ENCODE measurements around the gene KISS1R. TPM values are rescaled to one million over a fixed set of nuclear protein-coding genes. Genes with fewer than 3 reads are reported as not detected.
"Not testable (repeated sequence)": the region's sequence is repeated elsewhere in the genome, so short reads cannot be mapped to it uniquely, and the experiment has no call there.

The KISS1R gene
- total RNA-seq, 2 experiments from 2014 or later = 2.9 to 3.1 TPM

DNA sequence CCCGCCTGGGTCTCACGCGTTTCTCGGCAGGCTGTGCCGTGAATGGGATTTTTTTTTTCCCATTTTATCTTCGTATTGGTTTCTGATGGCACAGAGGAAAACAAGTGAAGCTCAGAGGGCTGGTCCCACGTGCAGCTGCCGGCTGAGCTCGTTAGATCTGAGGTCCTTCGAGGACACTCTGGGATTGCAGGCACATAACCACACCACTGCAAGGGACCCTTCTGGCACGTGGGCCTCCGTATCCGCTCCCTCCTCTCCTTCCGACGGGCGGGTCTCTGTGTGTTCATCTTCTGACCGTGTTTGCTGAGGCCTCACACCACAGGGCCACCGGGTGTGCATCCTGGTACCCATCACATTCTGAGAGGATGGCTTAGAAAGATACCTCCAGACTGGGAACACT lies 41.0 kb upstream of the KISS1R start:
- peaks cover 7% of the 10 kb centered on the region for H3K4me1 Mint-ChIP-seq
- H3K4me3 Mint-ChIP-seq = no peak overlapping the region
- no peak overlapping the region for H3K27ac Mint-ChIP-seq
- H3K9me3 Mint-ChIP-seq = no peaks in the 10 kb centered on the region
- peaks cover 4% of the 10 kb centered on the region for H3K36me3 Mint-ChIP-seq
- ATAC-seq (ENCODE audit: low read depth) (no peak), DNase-seq (no peak)
- POLR2A ChIA-PET = no interaction called here
- H3K27me3 Mint-ChIP-seq = no peaks in the 10 kb centered on the region

DNA sequence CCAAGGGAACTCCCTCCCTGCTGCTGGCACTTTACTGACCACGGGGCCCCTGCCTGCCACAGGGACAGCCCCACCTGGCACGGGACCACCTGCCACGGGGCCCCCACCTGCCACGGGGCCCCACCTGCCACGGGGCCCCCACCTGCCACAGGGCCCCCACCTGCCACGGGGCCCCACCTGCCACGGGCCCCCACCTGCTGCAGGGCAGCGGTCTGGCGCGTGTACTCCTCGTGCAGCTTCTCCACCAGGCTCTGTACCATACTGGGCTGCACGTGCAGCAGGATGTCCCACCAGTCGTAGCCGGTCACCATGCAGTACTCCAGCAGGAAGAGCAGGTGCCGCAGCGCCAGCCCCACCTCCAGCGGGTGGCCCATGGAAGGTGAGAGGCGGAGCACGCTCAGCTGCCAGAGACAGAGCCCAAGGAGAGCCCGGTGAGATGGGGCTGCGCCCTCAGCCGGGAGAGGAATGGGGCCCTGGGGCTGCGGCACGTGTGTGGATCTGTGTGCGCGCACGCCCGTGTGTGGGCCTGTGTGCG lies 40.3 kb upstream of the KISS1R start:
- Mint-ChIP-seq H3K4me1 (peaks cover 5% of the 10 kb centered on the region), H3K9me3 (no peaks in the 10 kb centered on the region), H3K36me3 (peaks cover 3% of the 10 kb centered on the region)

DNA sequence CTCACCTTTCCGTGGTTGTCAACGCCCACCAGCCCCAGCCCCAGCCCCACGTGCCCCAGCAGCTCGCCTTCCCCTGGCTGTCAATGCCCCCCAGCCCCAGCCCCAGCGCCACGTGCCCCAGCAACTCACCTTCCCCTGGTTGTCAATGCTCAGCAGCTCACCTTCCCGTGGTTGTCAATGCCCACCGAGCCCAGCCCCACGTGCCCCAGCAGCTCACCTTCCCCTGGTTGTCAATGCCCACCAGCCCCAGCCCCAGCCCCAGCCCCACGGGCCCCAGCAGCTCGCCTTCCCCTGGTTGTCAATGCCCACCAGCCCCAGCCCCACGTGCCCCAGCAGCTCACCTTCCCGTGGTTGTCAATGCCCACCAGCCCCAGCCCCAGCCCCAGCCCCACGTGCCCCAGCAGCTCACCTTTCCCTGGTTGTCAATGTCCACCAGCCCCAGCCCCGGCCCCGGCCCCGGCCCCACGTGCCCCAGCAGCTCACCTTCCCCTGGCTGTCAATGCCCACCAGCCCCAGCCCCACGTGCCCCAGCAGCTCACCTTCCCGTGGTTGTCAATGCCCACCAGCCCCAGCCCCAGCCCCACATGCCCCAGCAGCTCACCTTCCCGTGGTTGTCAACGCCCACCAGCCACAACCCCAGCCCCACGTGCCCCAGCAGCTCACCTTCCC lies 39.0 kb upstream of the KISS1R start:
- not testable (repeated sequence) for H3K4me3 Mint-ChIP-seq; DNase-seq; H3K27ac Mint-ChIP-seq; H3K36me3 Mint-ChIP-seq; H3K4me1 Mint-ChIP-seq; H3K9me3 Mint-ChIP-seq; ATAC-seq (ENCODE audit: low read depth); H3K27me3 Mint-ChIP-seq
- POLR2A ChIA-PET = interaction anchor here (1.1 to 1.5 kb wide), 2 partner anchors 29 to 31 kb away, joined by 3 to 4 read pairs; no protein-coding TSS in a partner anchor

More for the DNA sequence above, 40.3 kb upstream of the KISS1R start:
- no peaks in the 10 kb centered on the region for H3K27me3 Mint-ChIP-seq
- ATAC-seq (ENCODE audit: low read depth) (no peak), DNase-seq (no peak)
- H3K4me3 Mint-ChIP-seq = no peak overlapping the region
- POLR2A ChIA-PET = no interaction called here
- H3K27ac Mint-ChIP-seq = no peak overlapping the region

DNA sequence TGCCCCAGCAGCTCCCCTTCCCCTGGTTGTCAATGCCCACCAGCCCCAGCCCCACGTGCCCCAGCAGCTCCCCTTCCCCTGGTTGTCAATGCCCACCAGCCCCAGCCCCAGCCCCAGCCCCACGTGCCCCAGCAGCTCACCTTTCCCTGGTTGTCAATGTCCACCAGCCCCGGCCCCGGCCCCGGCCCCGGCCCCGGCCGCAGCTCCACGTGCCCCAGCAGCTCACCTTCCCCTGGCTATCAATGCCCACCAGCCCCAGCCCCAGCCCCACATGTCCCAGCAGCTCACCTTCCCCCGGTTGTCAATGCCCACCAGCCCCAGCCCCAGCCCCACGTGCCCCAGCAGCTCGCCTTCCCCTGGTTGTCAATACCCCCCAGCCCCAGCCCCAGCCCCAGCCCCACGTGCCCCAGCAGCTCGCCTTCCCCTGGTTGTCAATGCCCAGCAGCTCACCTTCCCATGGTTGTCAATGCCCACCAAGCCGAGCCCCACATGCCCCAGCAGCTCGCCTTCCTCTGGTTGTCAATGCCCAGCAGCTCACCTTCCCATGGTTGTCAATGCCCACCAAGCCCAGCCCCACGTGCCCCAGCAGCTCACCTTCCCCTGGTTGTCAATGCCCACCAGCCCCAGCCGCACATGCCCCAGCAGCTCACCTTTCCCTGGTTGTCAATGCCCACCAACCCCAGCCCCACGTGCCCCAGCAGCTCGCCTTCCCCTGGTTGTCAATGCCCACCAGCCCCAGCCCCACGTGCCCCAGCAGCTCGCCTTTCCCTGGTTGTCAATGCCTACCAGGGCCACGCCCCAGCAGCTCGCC lies 38.2 kb upstream of the KISS1R start:
- POLR2A ChIA-PET = interaction anchor here (0.6 to 1.5 kb wide), 3 partner anchors 28 to 195 kb away, joined by 3 to 4 read pairs (median 3); no protein-coding TSS in a partner anchor
- not testable (repeated sequence) for H3K4me1 Mint-ChIP-seq; DNase-seq; ATAC-seq (ENCODE audit: low read depth); H3K9me3 Mint-ChIP-seq; H3K4me3 Mint-ChIP-seq; H3K27me3 Mint-ChIP-seq; H3K36me3 Mint-ChIP-seq
- H3K27ac Mint-ChIP-seq = peak overlapping the region; percentile 52

DNA sequence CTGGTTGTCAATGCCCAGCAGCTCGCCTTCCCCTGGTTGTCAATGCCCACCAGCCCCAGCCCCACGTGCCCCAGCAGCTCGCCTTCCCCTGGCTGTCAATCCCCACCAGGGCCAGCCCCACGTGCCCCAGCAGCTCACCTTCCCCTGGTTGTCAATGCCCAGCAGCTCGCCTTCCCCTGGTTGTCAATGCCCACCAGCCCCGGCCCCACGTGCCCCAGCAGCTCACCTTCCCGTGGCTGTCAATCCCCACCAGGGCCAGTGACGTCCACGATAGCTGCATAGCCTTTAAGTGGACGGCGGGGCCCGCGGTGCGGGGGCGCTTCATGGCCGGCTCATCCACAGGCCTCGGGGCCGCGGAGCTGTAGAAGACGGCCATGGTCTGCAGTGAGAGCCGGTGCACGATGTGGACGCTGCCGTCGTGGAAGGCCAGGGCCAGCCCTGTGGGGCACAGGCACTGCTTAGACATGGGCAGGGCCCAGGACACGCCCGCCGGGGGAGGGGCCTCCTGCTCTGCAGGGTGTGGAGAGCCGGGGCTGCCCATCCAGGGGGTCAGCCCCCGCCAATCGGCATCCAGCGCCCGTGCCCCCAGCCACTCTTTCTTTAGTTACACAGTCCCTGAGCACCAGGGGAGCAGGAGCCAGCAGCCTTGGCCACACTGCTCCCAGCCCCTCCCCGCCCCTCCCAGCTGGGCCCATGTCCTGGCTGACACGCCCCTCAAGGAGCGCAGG lies 37.3 kb upstream of the KISS1R start:
- H3K9me3 Mint-ChIP-seq = no peaks in the 10 kb centered on the region
- no peaks in the 10 kb centered on the region for H3K4me1 Mint-ChIP-seq
- no peaks in the 10 kb centered on the region for H3K27me3 Mint-ChIP-seq
- DNase-seq = no peak
- peaks cover 5% of the 10 kb centered on the region for H3K36me3 Mint-ChIP-seq
- no peak overlapping the region for H3K27ac Mint-ChIP-seq
- POLR2A ChIA-PET = no interaction called here
- ATAC-seq (ENCODE audit: low read depth) = no peak
- H3K4me3 Mint-ChIP-seq = no peak overlapping the region

DNA sequence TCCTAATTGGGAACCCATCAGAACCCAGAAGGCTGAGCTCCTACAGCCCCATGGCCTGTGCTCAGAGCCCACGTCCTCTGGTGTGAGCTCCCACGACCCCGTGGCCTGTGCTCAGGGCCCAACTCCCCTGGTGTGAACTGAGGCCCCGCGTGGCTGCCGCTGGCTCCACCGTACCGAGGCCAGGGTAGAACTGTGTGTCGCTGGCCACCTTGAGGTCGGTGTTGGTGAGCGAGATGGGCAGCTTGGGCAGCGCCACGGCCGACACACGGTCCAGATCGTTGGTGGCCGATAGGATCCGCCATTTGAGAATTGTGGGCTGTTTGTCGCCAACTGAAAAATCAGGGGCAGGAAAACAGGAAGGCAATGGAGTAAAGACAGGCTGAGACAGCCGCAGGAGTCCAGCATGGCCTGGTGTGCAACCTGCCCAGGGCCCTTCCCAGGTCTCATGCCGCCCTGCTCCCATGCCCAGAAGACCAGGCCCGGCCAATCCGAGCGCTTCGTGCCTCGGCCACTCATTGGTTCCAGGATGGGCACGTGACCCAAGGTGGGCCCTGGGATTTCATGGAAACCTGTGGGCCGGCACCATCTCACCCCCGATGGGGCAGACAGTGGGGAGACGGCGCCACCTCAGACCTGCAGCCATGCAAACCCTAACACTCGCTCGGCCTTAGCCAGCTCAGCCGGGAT lies 35.6 kb upstream of the KISS1R start:
- no peak for DNase-seq
- H3K4me1 Mint-ChIP-seq = no peaks in the 10 kb centered on the region
- no peaks in the 10 kb centered on the region for H3K27me3 Mint-ChIP-seq
- H3K4me3 Mint-ChIP-seq = no peak overlapping the region
- peaks cover 7% of the 10 kb centered on the region for H3K36me3 Mint-ChIP-seq
- no peak for ATAC-seq (ENCODE audit: low read depth)
- POLR2A ChIA-PET = interaction anchor here (2.1 kb wide), 1 partner anchor 8 kb away, joined by 4 read pairs; no protein-coding TSS in a partner anchor
- no peak overlapping the region for H3K27ac Mint-ChIP-seq
- no peaks in the 10 kb centered on the region for H3K9me3 Mint-ChIP-seq

DNA sequence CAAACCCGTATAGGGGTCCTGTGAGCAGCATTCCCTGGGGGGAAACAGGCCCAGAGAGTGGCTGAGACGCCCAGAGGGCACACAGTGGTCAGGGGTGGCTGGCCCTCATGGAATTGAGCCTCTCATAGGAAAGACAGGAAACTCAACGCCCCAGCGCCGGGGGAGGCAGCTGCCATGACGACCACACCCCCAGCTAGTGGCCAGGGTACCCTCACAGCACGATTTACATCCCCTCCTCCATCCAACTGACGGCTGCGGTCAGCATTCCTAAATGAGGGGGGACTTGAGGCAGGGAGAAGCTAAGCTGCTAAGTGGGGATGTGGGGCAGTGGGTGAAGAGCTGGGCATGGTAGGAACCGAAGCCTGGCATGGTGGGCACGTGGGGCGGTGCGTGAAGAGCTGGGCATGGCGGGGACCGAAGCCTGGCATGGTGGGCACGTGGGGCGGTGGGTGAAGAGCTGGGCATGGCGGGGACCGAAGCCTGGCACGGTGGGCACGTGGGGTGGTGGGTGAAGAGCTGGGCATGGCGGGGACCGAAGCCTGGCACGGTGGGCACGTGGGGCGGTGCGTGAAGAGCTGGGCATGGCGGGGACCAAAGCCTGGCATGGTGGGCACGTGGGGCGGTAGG lies 34.1 kb upstream of the KISS1R start:
- no peak overlapping the region for H3K27ac Mint-ChIP-seq
- no peak overlapping the region for H3K4me3 Mint-ChIP-seq
- POLR2A ChIA-PET = interaction anchor here (1.2 to 2.1 kb wide), 2 partner anchors 10 kb away, joined by 3 to 4 read pairs; partner anchors contain the start of genes MED16 and RNU6-9
- H3K4me1 Mint-ChIP-seq = no peaks in the 10 kb centered on the region
- H3K27me3 Mint-ChIP-seq = no peaks in the 10 kb centered on the region
- peaks cover 9% of the 10 kb centered on the region for H3K36me3 Mint-ChIP-seq
- DNase-seq (no peak), ATAC-seq (ENCODE audit: low read depth) (no peak)
- no peaks in the 10 kb centered on the region for H3K9me3 Mint-ChIP-seq

DNA sequence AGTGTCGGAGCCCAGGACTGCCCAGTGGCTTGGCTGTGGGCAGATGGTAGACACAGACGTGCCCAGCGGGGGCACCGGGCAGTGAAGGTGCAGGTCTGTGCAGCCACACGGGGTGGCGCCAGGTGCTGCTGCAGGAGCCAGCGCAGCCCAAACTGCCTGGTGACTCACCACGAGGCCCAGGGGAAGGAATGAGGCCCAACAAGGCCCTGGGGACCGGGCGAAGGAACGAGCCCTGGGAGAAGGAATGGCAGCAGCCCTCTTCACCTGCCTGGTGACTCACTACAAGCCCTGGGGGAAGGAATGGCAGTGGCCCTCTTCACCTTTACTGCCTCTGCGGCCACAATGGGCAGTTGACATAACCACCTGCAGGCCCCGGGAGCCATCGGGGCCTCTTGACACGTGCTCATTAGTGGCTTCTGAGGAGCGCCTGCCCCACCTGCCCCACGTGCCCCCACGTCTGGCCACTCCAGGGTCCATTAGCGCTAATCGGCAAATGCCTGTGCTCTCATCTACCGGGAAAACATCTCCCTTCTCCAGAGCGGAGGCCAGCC lies 33.4 kb upstream of the KISS1R start:
- Mint-ChIP-seq H3K9me3 (no peaks in the 10 kb centered on the region), H3K36me3 (peaks cover 9% of the 10 kb centered on the region), H3K4me3 (no peak overlapping the region), H3K27me3 (no peaks in the 10 kb centered on the region), H3K27ac (no peak overlapping the region), H3K4me1 (no peaks in the 10 kb centered on the region)
- ATAC-seq (ENCODE audit: low read depth) (no peak), DNase-seq (no peak)
- POLR2A ChIA-PET = interaction anchor here (1.2 to 2.1 kb wide), 2 partner anchors 10 kb away, joined by 3 to 4 read pairs; partner anchors contain the start of genes MED16 and RNU6-9

DNA sequence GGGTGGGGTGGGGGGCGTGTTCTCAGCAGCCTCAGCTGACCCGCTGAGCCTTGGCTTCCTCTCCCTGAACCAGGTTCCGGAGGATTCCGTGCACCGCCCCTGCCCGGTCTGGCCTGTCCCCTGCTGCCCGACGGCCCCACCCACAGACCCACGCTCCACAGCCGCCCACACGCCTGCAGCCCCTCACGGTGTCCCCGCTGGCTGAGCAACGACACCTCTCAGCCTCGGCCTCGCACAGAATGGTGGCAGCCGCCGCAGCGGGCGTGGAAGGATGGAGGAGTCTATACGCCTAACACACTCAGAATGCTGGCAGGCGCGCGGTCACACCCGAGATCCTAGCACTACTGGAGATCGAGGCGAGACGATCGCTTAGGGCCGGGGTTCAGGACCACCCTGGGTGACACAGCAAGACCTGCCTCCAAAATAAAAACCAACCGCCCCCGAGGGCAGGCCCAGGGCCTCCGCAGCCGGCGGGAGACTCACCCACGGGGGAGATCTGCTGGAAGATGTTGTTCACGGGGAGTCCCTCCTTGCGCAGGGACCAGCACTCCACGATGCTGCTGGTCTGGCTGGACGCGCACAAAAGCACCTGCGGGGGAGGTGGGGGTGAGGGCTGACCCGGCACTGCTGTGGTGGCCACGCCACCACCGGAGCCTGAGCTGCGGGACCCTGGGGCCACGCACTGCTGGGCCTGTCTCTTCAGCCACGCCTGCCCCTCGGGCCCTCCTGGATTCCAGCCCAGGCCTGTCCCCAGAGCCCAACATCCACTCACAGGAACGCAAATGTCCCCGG lies 32.5 kb upstream of the KISS1R start:
- H3K9me3 Mint-ChIP-seq = no peaks in the 10 kb centered on the region
- DNase-seq (no peak), ATAC-seq (ENCODE audit: low read depth) (no peak)
- peaks cover 7% of the 10 kb centered on the region for H3K36me3 Mint-ChIP-seq
- POLR2A ChIA-PET = no interaction called here
- no peak overlapping the region for H3K27ac Mint-ChIP-seq
- peaks cover 4% of the 10 kb centered on the region for H3K4me1 Mint-ChIP-seq
- no peak overlapping the region for H3K4me3 Mint-ChIP-seq
- H3K27me3 Mint-ChIP-seq = no peaks in the 10 kb centered on the region

DNA sequence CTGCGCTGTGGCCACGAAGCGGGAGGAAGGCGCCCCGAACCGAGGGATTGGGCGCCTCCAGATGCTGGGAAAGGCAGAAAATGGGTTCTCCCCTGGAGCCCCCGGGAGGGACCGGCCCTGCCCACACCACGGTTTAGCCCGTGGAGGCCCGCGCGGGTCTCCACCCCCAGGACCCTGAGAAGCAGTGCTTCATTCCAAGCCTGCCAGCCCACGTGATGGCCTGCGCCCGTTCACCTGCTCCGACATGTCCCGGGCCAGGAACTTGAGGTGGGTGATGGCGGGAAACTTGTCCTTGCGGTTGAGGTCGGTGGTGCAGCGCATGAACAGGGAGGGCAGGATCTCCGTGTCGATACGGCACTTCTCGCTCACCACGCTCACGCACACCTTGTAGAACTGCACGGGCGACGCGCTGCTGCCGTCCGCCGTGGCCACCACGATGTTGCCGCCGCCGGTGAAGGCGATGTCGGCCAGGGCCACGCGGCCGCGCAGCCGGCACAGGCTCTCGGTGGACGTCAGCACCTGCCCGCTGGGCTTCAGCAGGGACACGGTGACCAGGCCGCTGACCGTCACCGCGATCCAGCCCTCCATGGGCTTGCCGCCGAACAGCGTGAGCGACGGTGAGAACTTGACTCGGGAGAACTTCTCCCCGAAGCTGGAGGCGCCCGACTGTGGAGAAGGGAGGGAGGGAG lies 31.5 kb upstream of the KISS1R start:
- Mint-ChIP-seq H3K27ac (no peak overlapping the region), H3K36me3 (peaks cover 7% of the 10 kb centered on the region), H3K27me3 (no peaks in the 10 kb centered on the region), H3K9me3 (no peaks in the 10 kb centered on the region), H3K4me1 (peaks cover 4% of the 10 kb centered on the region), H3K4me3 (no peak overlapping the region)
- no peak for ATAC-seq (ENCODE audit: low read depth)
- no peak for DNase-seq
- POLR2A ChIA-PET = no interaction called here

DNA sequence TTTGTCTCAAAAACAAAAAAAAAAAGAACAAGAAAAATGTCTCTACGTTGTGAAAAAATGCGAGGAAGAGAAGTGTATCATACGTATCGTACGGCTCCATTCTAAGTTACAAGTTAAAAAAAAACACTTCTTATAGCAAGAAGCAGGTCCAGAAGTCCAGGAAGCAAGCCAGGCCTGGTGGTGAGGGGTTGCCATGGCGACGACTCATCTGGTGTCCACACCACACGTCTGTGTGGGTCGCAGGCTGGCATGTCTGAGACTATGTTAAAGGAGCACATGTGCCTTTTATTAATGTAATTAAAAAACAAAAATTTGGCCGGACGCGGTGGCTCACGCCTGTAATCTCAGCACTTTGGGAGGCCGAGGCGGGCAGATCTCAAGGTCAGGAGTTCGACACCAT lies 30.1 kb upstream of the KISS1R start:
- ATAC-seq (ENCODE audit: low read depth) (no peak), DNase-seq (no peak)
- Mint-ChIP-seq H3K4me3 (no peak overlapping the region), H3K36me3 (peaks cover 6% of the 10 kb centered on the region), H3K27me3 (no peaks in the 10 kb centered on the region), H3K9me3 (no peaks in the 10 kb centered on the region), H3K27ac (no peak overlapping the region), H3K4me1 (peaks cover 4% of the 10 kb centered on the region)
- POLR2A ChIA-PET = no interaction called here

All from activated naive CD8-positive, alpha-beta T cell treated with anti-CD3 and anti-CD28 coated beads, Interleukin-2, amount 10 ng/mL, durations not matched to agents 7 days and 5 days (primary cell).